ENCODE results near the gene CDRT4.

- no peak for TF ChIP-seq POLR2A (IDR thresholded peaks at IDR 0.05)
- TF ChIP-seq, protein P1, sequence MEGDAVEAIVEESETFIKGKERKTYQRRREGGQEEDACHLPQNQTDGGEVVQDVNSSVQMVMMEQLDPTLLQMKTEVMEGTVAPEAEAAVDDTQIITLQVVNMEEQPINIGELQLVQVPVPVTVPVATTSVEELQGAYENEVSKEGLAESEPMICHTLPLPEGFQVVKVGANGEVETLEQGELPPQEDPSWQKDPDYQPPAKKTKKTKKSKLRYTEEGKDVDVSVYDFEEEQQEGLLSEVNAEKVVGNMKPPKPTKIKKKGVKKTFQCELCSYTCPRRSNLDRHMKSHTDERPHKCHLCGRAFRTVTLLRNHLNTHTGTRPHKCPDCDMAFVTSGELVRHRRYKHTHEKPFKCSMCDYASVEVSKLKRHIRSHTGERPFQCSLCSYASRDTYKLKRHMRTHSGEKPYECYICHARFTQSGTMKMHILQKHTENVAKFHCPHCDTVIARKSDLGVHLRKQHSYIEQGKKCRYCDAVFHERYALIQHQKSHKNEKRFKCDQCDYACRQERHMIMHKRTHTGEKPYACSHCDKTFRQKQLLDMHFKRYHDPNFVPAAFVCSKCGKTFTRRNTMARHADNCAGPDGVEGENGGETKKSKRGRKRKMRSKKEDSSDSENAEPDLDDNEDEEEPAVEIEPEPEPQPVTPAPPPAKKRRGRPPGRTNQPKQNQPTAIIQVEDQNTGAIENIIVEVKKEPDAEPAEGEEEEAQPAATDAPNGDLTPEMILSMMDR (IDR thresholded peaks at IDR 0.05): no peak
Measured at GRCh38 chr17:15440347-15440746, 27.1 kb downstream of the CDRT4 start.

Data from thyroid gland (tissue), 4 donors.